Fibroblast of lung (primary cell): ENCODE results near the gene UBE2E2.

Experiments
- CTCF ChIP-seq, 2 donors: IDR thresholded peaks in 1 of 2; conservative IDR thresholded peaks in 1 of 2; 1 replicate in 1 of 2; 2 replicates in 1 of 2; pipeline ENCODE4 v1.5.1; 2011 to 2012; ENCODE audit warnings: low read length in 2 of 2, control low read depth in 1 of 2, inconsistent platforms in 1 of 2, low read depth in 1 of 2, mild to moderate bottlenecking in 1 of 2
- EZH2 ChIP-seq: IDR thresholded peaks from 2 replicates; pipeline ENCODE4 v1.5.1; 2012; ENCODE audit warnings: low read length, control low read depth, mild to moderate bottlenecking; ENCODE audit errors: missing control alignments

- no peak for TF ChIP-seq CTCF (conservative IDR thresholded peaks at IDR 0.05 in 1 of 2, IDR thresholded peaks at IDR 0.05 in 1 of 2; ENCODE audit: low read depth in 1 of 2, low read length in 2 of 2)
- TF ChIP-seq EZH2 = no peak
Measured at GRCh38 chr3:23494967-23495366, 291.8 kb downstream of the UBE2E2 start.
